ENCODE data around the gene IL1B.

The IL1B gene

GRCh38 chr2:112829961-112830681 is 6.5 kb downstream of the IL1B start:
- no peak for DNase-seq (ENCODE audit: low read depth, low spot score)

GRCh38 chr2:112829101-112829960 is 7.2 kb downstream of the IL1B start:
- no peak for DNase-seq (ENCODE audit: low read depth, low spot score)

- no peak for DNase-seq (ENCODE audit: low read depth, low spot score)
Observed at GRCh38 chr2:112828251-112828691, 8.3 kb downstream of the IL1B start.

- DNase-seq (ENCODE audit: low read depth, low spot score), result no peak
Observed at GRCh38 chr2:112827604-112828185, 8.9 kb downstream of the IL1B start.

- DNase-seq (ENCODE audit: low read depth, low spot score), result no peak
Observed at GRCh38 chr2:112827009-112827408, 9.6 kb downstream of the IL1B start.

- no peak for DNase-seq (ENCODE audit: low read depth, low spot score)
Observed at GRCh38 chr2:112825706-112826105, 10.9 kb downstream of the IL1B start.

GRCh38 chr2:112824694-112825085 is 11.9 kb downstream of the IL1B start:
- no peak for DNase-seq (ENCODE audit: low read depth, low spot score)

- no peak for DNase-seq (ENCODE audit: low read depth, low spot score)
Observed at GRCh38 chr2:112821682-112822081, 14.9 kb downstream of the IL1B start.

GRCh38 chr2:112821142-112821541 is 15.4 kb downstream of the IL1B start:
- no peak for DNase-seq (ENCODE audit: low read depth, low spot score)

- DNase-seq (ENCODE audit: low read depth, low spot score), result no peak
Observed at GRCh38 chr2:112820343-112820742, 16.2 kb downstream of the IL1B start.

GRCh38 chr2:112819081-112819480 is 17.5 kb downstream of the IL1B start:
- no peak for DNase-seq (ENCODE audit: low read depth, low spot score)

GRCh38 chr2:112818094-112818902 is 18.3 kb downstream of the IL1B start:
- DNase-seq (ENCODE audit: low read depth, low spot score), result no peak

GRCh38 chr2:112817082-112817689 is 19.4 kb downstream of the IL1B start:
- DNase-seq (ENCODE audit: low read depth, low spot score), result no peak

- no peak for DNase-seq (ENCODE audit: low read depth, low spot score)
Observed at GRCh38 chr2:112814278-112814677, 22.3 kb downstream of the IL1B start.

- DNase-seq (ENCODE audit: low read depth, low spot score), result no peak
Observed at GRCh38 chr2:112813280-112813966, 23.2 kb downstream of the IL1B start.

GRCh38 chr2:112812318-112813267 is 24.0 kb downstream of the IL1B start:
- no peak for DNase-seq (ENCODE audit: low read depth, low spot score)

- no peak for DNase-seq (ENCODE audit: low read depth, low spot score)
Observed at GRCh38 chr2:112811841-112812306, 24.7 kb downstream of the IL1B start.

GRCh38 chr2:112811276-112811831 is 25.2 kb downstream of the IL1B start:
- no peak for DNase-seq (ENCODE audit: low read depth, low spot score)

- DNase-seq (ENCODE audit: low read depth, low spot score), result no peak
Observed at GRCh38 chr2:112809112-112809511, 27.5 kb downstream of the IL1B start.

Data from activated CD4-positive, CD25-positive, alpha-beta regulatory T cell treated with anti-CD3 and anti-CD28 coated beads, Interleukin-2, amount 50 U/mL, for 16 hours (primary cell).